Neural cell (in vitro differentiated cells): ENCODE results near the gene ZAR1. TPM values are rescaled to one million over a fixed set of nuclear protein-coding genes. Genes with fewer than 3 reads are reported as not detected.
"Not testable (repeated sequence)": the region's sequence is repeated elsewhere in the genome, so short reads cannot be mapped to it uniquely, and the experiment has no call there.

Experiments
- H2AFZ ChIP-seq: fragments of 200-600, 300-800 bp; sonication (generic), shearing (Covaris generic); 2 replicates; pipeline ENCODE4 v1.6.0; 2014; ENCODE audit warnings: low read depth, mild to moderate bottlenecking, antibody characterized with exemption, low read length, moderate library complexity
- H3F3A ChIP-seq: fragments of 200-600 bp; shearing (Covaris generic); 2 replicates; pipeline ENCODE4 v1.6.1; 2016; ENCODE audit warnings: mild to moderate bottlenecking, moderate library complexity, mixed read lengths, antibody characterized with exemption, low read length; ENCODE audit not compliant: insufficient read depth, poor library complexity, severe bottlenecking
- H3K27ac ChIP-seq: fragments of 200-600, 300-800 bp; sonication (generic), shearing (Covaris generic); 2 replicates; pipeline ENCODE4 v1.5.1; 2014; ENCODE audit warnings: mild to moderate bottlenecking, low read length, moderate library complexity
- H3K27me3 ChIP-seq: fragments of 300-800, 200-600 bp; sonication (generic), shearing (Covaris generic); 2 replicates; pipeline ENCODE4 v1.6.0; 2014; ENCODE audit warnings: mild to moderate bottlenecking, low read depth, low read length, moderate library complexity; ENCODE audit not compliant: insufficient read depth
- H3K36me3 ChIP-seq: fragments of 300-800, 200-600 bp; sonication (generic), shearing (Covaris generic); 2 replicates; pipeline ENCODE4 v1.5.1; 2014; ENCODE audit warnings: mild to moderate bottlenecking, antibody characterized with exemption, low read length, moderate library complexity; ENCODE audit not compliant: insufficient read depth
- H3K4me2 ChIP-seq: fragments of 300-800, 200-600 bp; sonication (generic), shearing (Covaris generic); 2 replicates; pipeline ENCODE4 v1.6.0; 2014; ENCODE audit warnings: mild to moderate bottlenecking, low read length
- H3K4me3 ChIP-seq: fragments of 300-800, 200-600 bp; sonication (generic), shearing (Covaris generic); 2 replicates; pipeline ENCODE4 v1.5.1; 2014; ENCODE audit warnings: mild to moderate bottlenecking, low read length, moderate library complexity
- H3K79me2 ChIP-seq: fragments of 200-600 bp; shearing (Covaris generic); replicated peaks from 2 replicates; pipeline ENCODE4 v1.6.0; 2014; ENCODE audit warnings: mild to moderate bottlenecking, low read length, moderate library complexity; ENCODE audit not compliant: insufficient read depth
- H3K9ac ChIP-seq: fragments of 300-800, 200-600 bp; sonication (generic), shearing (Covaris generic); 2 replicates; pipeline ENCODE4 v1.6.1; 2016; ENCODE audit warnings: mild to moderate bottlenecking, low read length, mixed read lengths
- H3K9me2 ChIP-seq: fragments of 200-600 bp; shearing (Covaris generic); 2 replicates; pipeline ENCODE4 v1.6.1; 2016; ENCODE audit warnings: mild to moderate bottlenecking, low read length, mixed read lengths; ENCODE audit not compliant: insufficient read depth
- H3K9me3 ChIP-seq: fragments of 200-600, 300-800 bp; sonication (generic), shearing (Covaris generic); 2 replicates; pipeline ENCODE4 v1.6.1; 2016; ENCODE audit warnings: mild to moderate bottlenecking, mixed run types, low read length, moderate library complexity, mixed read lengths
- H4K20me1 ChIP-seq: fragments of 200-600 bp; shearing (Covaris generic); 2 replicates; pipeline ENCODE4 v1.6.1; 2016; ENCODE audit warnings: mild to moderate bottlenecking, mixed run types; ENCODE audit not compliant: insufficient read depth
- CTCF ChIP-seq: fragments of 450-650 bp; IDR thresholded peaks from 2 replicates; pipeline ENCODE4 v1.5.1; 2014; ENCODE audit warnings: antibody characterized with exemption, mild to moderate bottlenecking, moderate library complexity; ENCODE audit not compliant: poor library complexity, severe bottlenecking
- EP300 ChIP-seq: fragments of 450-650 bp; conservative IDR thresholded peaks from 2 replicates; pipeline ENCODE4 v1.6.1; 2014; ENCODE audit warnings: antibody characterized with exemption, mild to moderate bottlenecking, moderate library complexity; ENCODE audit not compliant: poor library complexity, severe bottlenecking
- EZH2 ChIP-seq: fragments of 200-600, 300-800 bp; shearing (Covaris generic), sonication (generic); IDR thresholded peaks from 2 replicates; pipeline ENCODE4 v1.6.1; 2014; ENCODE audit warnings: antibody characterized with exemption, low read length, borderline replicate concordance, mild to moderate bottlenecking; ENCODE audit not compliant: insufficient read depth, poor library complexity, severe bottlenecking
- MXI1 ChIP-seq: fragments of 450-650 bp; conservative IDR thresholded peaks from 2 replicates; pipeline ENCODE4 v1.6.1; 2014; ENCODE audit warnings: antibody characterized with exemption, mild to moderate bottlenecking; ENCODE audit not compliant: poor library complexity, severe bottlenecking
- POLR2AphosphoS5 ChIP-seq: IDR thresholded peaks from 2 replicates; pipeline ENCODE4 v1.6.1; 2012
- RAD21 ChIP-seq: fragments of 450-650 bp; conservative IDR thresholded peaks from 2 replicates; pipeline ENCODE4 v1.6.1; 2014; ENCODE audit warnings: antibody characterized with exemption, mild to moderate bottlenecking, moderate library complexity
- SMC3 ChIP-seq: fragments of 450-650 bp; conservative IDR thresholded peaks from 2 replicates; pipeline ENCODE4 v1.6.1; 2014; ENCODE audit warnings: antibody characterized with exemption, mild to moderate bottlenecking, moderate library complexity; ENCODE audit not compliant: poor library complexity
- TAF1 ChIP-seq: IDR thresholded peaks from 2 replicates; pipeline ENCODE4 v1.6.1; 2012; ENCODE audit warnings: low read depth
- polyA minus RNA-seq: library from RNA; depleted of rRNA, polyadenylated mRNA; stranded (reverse); fragments of >200 nt; gene quantifications from 2 replicates; pipeline ENCODE4 v1.2.3, GENCODE V29; 2014
- polyA plus RNA-seq: library from polyadenylated mRNA; depleted of rRNA; stranded (reverse); fragments of >200 nt; gene quantifications from 2 replicates; pipeline ENCODE4 v1.2.3, GENCODE V29; 2014
- TF ChIP-seq, protein P1 (sequence below): IDR thresholded peaks from 2 replicates; pipeline ENCODE4 v1.6.1; 2012; ENCODE audit warnings: borderline replicate concordance

ZAR1 gene, protein sequence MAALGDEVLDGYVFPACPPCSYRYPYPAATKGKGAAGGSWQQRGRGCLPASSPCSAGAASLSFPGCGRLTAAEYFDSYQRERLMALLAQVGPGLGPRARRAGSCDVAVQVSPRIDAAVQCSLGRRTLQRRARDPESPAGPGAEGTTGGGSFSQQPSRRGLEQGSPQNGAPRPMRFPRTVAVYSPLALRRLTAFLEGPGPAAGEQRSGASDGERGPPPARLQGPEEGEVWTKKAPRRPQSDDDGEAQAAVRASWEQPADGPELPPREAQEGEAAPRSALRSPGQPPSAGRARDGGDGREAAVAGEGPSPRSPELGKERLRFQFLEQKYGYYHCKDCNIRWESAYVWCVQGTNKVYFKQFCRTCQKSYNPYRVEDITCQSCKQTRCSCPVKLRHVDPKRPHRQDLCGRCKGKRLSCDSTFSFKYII
- polyA plus RNA-seq = 0.88 TPM in 1 of 2 replicates, not detected in the other
- 1.3 and 1.7 TPM in 2 replicates for polyA minus RNA-seq

GRCh38 chr4:48490012-48490679, at the start of gene ZAR1:
Gene ZAR1 (plus strand): TSS chr4:48490252. CDS start chr4:48490292, 40 bp downstream.
- no peak within 1 kb of the TSS for H2AFZ ChIP-seq
- H3K9ac ChIP-seq = no peak within 1 kb of the TSS
- H3K27me3 ChIP-seq = peaks cover 21% of the 10 kb centered on the region
- H3K27ac ChIP-seq = no peak within 1 kb of the TSS
- H3K36me3 ChIP-seq = no peaks in the 10 kb centered on the region
- H3K79me2 ChIP-seq = peaks cover 31% of the 10 kb centered on the region
- peak within 1 kb of the TSS; percentile 39 for H3K4me3 ChIP-seq
- H3K9me3 ChIP-seq = no peaks in the 10 kb centered on the region
- no peak within 1 kb of the TSS for H3K4me2 ChIP-seq
- no peaks in the 10 kb centered on the region for H3K9me2 ChIP-seq
- no peaks in the 10 kb centered on the region for H3F3A ChIP-seq
- no peak for TF ChIP-seq RAD21
- TF ChIP-seq EZH2 = no peak
- TF ChIP-seq SMC3 = no peak
- no peak for TF ChIP-seq CTCF
- TF ChIP-seq EP300 = no peak
- TF ChIP-seq, protein P1, sequence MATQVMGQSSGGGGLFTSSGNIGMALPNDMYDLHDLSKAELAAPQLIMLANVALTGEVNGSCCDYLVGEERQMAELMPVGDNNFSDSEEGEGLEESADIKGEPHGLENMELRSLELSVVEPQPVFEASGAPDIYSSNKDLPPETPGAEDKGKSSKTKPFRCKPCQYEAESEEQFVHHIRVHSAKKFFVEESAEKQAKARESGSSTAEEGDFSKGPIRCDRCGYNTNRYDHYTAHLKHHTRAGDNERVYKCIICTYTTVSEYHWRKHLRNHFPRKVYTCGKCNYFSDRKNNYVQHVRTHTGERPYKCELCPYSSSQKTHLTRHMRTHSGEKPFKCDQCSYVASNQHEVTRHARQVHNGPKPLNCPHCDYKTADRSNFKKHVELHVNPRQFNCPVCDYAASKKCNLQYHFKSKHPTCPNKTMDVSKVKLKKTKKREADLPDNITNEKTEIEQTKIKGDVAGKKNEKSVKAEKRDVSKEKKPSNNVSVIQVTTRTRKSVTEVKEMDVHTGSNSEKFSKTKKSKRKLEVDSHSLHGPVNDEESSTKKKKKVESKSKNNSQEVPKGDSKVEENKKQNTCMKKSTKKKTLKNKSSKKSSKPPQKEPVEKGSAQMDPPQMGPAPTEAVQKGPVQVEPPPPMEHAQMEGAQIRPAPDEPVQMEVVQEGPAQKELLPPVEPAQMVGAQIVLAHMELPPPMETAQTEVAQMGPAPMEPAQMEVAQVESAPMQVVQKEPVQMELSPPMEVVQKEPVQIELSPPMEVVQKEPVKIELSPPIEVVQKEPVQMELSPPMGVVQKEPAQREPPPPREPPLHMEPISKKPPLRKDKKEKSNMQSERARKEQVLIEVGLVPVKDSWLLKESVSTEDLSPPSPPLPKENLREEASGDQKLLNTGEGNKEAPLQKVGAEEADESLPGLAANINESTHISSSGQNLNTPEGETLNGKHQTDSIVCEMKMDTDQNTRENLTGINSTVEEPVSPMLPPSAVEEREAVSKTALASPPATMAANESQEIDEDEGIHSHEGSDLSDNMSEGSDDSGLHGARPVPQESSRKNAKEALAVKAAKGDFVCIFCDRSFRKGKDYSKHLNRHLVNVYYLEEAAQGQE = no peak
- no peak for TF ChIP-seq POLR2AphosphoS5
- TF ChIP-seq MXI1 = no peak
- no peak for TF ChIP-seq TAF1
- H4K20me1 ChIP-seq = no peaks in the 10 kb centered on the region

- H2AFZ ChIP-seq, H3K27ac ChIP-seq, H3K36me3 ChIP-seq, H3K9ac ChIP-seq, H3K9me2 ChIP-seq, H3K9me3 ChIP-seq, H3K4me2 ChIP-seq, H3K4me3 ChIP-seq, H3F3A ChIP-seq, H3K79me2 ChIP-seq, H4K20me1 ChIP-seq, H3K27me3 ChIP-seq: not testable (repeated sequence)
Observed at GRCh38 chr4:48440914-48441313, 49.1 kb upstream of the ZAR1 start.
